Mucosa of descending colon (tissue), 3 donors: Measurements from ENCODE around the gene KIF26A. TPM values are rescaled to one million over a fixed set of nuclear protein-coding genes. Genes with fewer than 3 reads are reported as not detected.

Experiments
- ATAC-seq: fragments of 200-7000 bp; cut with Tn5 transposase; one replicate; pipeline ENCODE4 v1.9.1; 2020; ENCODE audit warnings: mild to moderate bottlenecking, moderate library complexity
- DNase-seq, 3 donors: peaks; one replicate each; pipeline ENCODE4 v3.0.0-alpha.2; 2020
- H3K36me3 ChIP-seq: fragments of 200-600 bp; one replicate; pipeline ENCODE4 v1.8.0; 2021; ENCODE audit warnings: low read depth, mild to moderate bottlenecking
- H3K4me1 ChIP-seq: fragments of 200-600 bp; one replicate; pipeline ENCODE4 v1.8.0; 2021; ENCODE audit warnings: low read depth, mild to moderate bottlenecking
- H3K4me3 ChIP-seq: fragments of 200-600 bp; one replicate; pipeline ENCODE4 v1.8.0; 2021; ENCODE audit warnings: mild to moderate bottlenecking
- H3K9me3 ChIP-seq: fragments of 200-600 bp; one replicate; pipeline ENCODE4 v1.8.0; 2021; ENCODE audit warnings: mild to moderate bottlenecking
- intact Hi-C, 2 donors: fragments of 100-400 bp; cut with DNase I in 1 of 2; cut with micrococcal nuclease in 1 of 2; formaldehyde crosslinking; loops; one replicate each; pipeline versions ENCODE4 v1.11.0 to v1.11.1; 2022; cut with DNase I, micrococcal nuclease
- total RNA-seq, 3 donors: library from RNA; stranded (reverse); fragmentation: NEBNext Ultra II Directional in 2 of 3; extraction: Animal tissue kit (Norgen Biotek cat#: 25700) in 2 of 3; gene quantifications; one replicate each; pipeline versions ENCODE4 v1.2.1 to v1.2.4, GENCODE V29; 2021 to 2023
- TF ChIP-seq, protein P1 (sequence below): fragments of 200-600 bp; IDR thresholded peaks from one replicate; pipeline ENCODE4 v1.8.0; 2022; ENCODE audit warnings: antibody characterized with exemption, mild to moderate bottlenecking
- donor health status: DM: no; HTN: no; CAD: no; lungs with moderate emphysema.
- donor health status: DM: no; HTN: no; CAD: no.
- donor health status: DM: no; HTN: yes; CAD: no.

Gene KIF26A
- total RNA-seq, 3 donors from 2014 or later: 3.8 to 7.7 (median 6.5) TPM

DNA sequence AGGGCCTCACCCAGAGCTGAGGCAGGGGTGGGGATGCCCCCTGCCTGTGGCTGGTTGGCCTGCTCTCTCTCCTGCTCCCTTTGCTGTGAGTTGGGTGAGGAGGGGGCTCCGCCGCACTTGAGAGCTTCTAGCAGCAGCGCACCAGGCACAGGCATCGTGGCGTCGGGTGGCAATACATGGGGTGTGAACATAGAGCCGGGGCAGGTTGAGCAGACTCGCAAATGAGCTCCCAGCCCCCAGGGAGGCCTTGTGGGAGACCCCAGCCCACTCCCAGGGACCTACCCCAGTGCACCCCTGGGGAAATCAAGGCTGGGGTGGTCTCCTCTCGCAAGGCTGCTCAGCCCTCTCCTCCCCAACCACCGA lies 54.5 kb downstream of the KIF26A start:
- Histone ChIP-seq H3K4me3 (no peak overlapping the region), H3K36me3 (no peaks in the 10 kb centered on the region), H3K4me1 (peaks cover 4% of the 10 kb centered on the region), H3K9me3 (no peaks in the 10 kb centered on the region)
- DNase-seq (no peak), ATAC-seq (no peak)
- intact Hi-C loops: no loop called here
- TF ChIP-seq, protein P1, sequence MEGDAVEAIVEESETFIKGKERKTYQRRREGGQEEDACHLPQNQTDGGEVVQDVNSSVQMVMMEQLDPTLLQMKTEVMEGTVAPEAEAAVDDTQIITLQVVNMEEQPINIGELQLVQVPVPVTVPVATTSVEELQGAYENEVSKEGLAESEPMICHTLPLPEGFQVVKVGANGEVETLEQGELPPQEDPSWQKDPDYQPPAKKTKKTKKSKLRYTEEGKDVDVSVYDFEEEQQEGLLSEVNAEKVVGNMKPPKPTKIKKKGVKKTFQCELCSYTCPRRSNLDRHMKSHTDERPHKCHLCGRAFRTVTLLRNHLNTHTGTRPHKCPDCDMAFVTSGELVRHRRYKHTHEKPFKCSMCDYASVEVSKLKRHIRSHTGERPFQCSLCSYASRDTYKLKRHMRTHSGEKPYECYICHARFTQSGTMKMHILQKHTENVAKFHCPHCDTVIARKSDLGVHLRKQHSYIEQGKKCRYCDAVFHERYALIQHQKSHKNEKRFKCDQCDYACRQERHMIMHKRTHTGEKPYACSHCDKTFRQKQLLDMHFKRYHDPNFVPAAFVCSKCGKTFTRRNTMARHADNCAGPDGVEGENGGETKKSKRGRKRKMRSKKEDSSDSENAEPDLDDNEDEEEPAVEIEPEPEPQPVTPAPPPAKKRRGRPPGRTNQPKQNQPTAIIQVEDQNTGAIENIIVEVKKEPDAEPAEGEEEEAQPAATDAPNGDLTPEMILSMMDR: no peak

DNA sequence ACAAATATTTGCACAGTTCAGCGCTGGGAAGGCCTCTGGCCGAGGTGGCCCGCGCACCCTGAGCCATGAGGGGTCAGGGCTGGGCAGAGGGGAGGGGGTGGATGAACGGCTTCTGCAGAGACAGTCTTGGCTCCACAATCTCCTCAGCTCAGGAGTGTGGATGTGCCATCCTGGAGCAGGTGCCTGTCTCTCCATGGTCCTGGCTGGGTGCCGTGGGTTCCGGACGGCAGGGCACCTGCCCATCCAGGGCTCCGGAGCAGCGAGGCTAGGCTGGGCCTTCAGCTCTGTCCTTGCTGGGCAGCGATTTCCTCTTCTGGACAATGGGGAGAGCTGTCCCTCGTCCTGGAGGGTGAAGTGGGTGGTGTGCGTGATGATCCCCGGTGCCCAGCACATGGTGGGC lies 55.6 kb downstream of the KIF26A start:
- H3K9me3 ChIP-seq: no peaks in the 10 kb centered on the region
- TF ChIP-seq, protein P1: no peak
- no peaks in the 10 kb centered on the region for H3K4me1 ChIP-seq
- no peak for ATAC-seq
- no peak for DNase-seq
- H3K36me3 ChIP-seq: no peaks in the 10 kb centered on the region
- intact Hi-C loops: no loop called here
- H3K4me3 ChIP-seq: no peak overlapping the region

DNA sequence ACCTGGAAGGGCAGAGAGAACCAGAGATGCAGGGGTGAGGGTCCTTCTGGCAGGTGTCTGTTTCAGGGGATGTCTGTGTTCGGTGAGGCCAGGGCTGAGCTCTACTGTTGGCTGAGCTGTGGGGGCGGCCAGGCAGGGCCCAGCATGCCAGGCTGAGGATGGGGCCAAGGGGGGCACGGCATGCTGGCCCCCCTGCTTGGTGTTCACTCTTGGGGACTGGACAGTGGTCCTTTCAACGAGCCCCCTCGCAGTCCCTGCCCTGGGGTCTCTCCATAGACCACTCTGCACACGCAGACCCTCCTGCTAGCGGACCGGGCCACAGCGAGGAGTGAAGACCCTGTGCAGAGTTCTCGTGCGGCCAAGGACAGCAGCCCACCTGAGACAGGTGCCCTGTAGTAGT lies 56.3 kb downstream of the KIF26A start:
- intact Hi-C loops: no loop called here
- Histone ChIP-seq H3K36me3 (no peaks in the 10 kb centered on the region), H3K4me3 (no peak overlapping the region), H3K9me3 (no peaks in the 10 kb centered on the region), H3K4me1 (no peaks in the 10 kb centered on the region)
- TF ChIP-seq, protein P1: no peak
- DNase-seq (no peak), ATAC-seq (no peak)

DNA sequence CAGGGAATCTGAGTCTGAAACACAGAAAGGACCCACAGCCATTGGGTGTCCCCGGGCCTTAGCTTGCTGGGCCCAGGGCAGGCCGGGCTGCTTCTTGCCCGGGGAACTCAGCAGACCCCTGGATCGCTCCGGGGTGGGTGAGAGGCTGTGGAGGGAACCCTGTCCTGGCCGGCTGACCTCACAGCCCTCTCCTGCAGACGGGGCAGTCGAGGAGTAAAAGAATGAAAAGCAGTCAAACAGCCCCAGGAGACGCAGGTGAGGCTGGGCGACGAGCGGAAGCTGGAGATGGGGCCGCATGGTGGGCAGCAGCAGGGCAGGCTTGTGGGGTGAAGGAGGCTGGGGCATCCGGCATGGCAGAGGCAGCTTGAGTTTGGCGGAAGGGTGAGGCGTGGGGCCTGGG lies 57.0 kb downstream of the KIF26A start:
- H3K4me1 ChIP-seq: no peaks in the 10 kb centered on the region
- H3K36me3 ChIP-seq: no peaks in the 10 kb centered on the region
- no peaks in the 10 kb centered on the region for H3K9me3 ChIP-seq
- H3K4me3 ChIP-seq: no peak overlapping the region
- intact Hi-C loops: no loop called here
- ATAC-seq (no peak), DNase-seq (no peak)
- TF ChIP-seq, protein P1: no peak

DNA sequence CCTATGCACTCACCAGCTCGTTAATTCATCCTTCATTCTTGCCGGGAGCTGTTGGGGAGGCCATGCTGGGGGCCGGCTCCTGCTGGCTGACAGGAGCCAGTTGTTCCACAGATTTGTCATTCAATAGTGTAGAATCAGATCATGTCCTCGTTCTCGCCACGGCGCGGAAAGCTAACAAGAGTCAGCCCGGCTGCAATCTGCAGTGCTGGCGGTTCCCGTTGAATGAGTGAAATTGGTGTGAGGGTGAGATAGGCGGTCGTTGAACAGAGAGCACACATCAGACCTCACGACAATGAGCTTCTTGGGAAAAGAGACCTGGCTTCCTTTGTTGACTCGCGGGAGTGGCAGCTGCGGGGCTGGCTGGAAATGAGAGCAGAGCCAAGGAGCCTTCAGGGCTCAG lies 57.5 kb downstream of the KIF26A start:
- TF ChIP-seq, protein P1: no peak
- no peaks in the 10 kb centered on the region for H3K9me3 ChIP-seq
- intact Hi-C loops: no loop called here
- ATAC-seq: peak; percentile 46
- H3K4me1 ChIP-seq: no peaks in the 10 kb centered on the region
- H3K4me3 ChIP-seq: no peak overlapping the region
- no peaks in the 10 kb centered on the region for H3K36me3 ChIP-seq
- DNase-seq: no peak

DNA sequence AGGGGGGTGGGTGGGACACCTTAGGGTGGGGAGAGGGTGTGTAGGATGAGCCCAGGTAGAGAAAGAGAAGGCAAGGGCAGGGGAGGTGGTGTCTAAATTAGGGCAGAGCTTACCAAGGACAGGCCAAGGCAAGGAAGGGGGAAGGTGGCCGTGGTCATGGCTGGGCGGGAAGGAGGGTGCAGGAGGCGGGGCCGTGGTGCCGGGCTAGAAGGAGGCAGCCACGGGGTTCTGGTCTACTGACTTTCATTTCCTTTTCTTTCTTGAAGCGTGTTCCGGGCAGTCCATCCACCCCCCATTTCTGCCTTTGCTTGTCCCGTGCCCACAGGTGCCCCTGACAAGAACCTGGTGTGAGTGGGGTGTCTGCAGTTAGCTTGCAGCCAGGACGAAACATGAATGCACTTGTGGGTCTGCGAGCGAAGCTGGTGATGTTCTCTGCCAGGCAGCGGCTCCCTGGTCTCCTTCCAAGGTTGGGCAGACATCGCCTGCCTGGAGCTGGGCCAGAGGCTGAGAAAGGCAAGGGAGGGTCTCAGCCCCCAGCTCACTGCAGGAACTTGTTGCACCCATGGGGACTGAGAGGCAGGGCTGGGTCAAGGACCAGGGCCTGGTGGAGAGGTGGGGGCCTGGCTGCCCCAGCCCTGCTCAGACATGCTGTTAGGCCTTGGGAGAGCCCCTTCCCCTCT lies 58.2 kb downstream of the KIF26A start:
- ATAC-seq: peak; percentile 43
- Histone ChIP-seq H3K36me3 (no peaks in the 10 kb centered on the region), H3K9me3 (no peaks in the 10 kb centered on the region), H3K4me3 (no peak overlapping the region), H3K4me1 (no peaks in the 10 kb centered on the region)
- DNase-seq: no peak
- intact Hi-C loops: no loop called here
- TF ChIP-seq, protein P1: no peak
